Gastrocnemius medialis (tissue), 4 donors: ENCODE results near the gene SLC1A5. TPM values are rescaled to one million over a fixed set of nuclear protein-coding genes. Genes with fewer than 3 reads are reported as not detected.

ENCODE experiments used
- ATAC-seq, 2 donors: fragments of 150-250 bp; one replicate each; pipeline ENCODE4 v1.9.1; 2016
- DNase-seq, 2 donors: peaks; one replicate each; pipeline ENCODE4 v3.0.0-alpha.2; 2019
- H3K27ac ChIP-seq, 4 donors: fragments of 200-600 bp; sonication (generic); 1 replicate in 1 of 4; 2 replicates in 3 of 4; pipeline ENCODE4 v1.5.1; 2016 to 2018; ENCODE audit warnings: mild to moderate bottlenecking in 2 of 4, moderate library complexity in 1 of 4
- H3K27me3 ChIP-seq, 3 donors: fragments of 200-600 bp; sonication (generic) in 2 of 3; 1 replicate in 1 of 3; 2 replicates in 2 of 3; pipeline versions ENCODE4 v1.5.1 to v1.6.0; 2016 to 2019; ENCODE audit warnings: mild to moderate bottlenecking in 1 of 3, moderate library complexity in 1 of 3
- H3K36me3 ChIP-seq, 2 donors: fragments of 200-600 bp; sonication (generic) in 1 of 2; one replicate each; pipeline ENCODE4 v1.5.1; 2017 to 2018
- H3K4me1 ChIP-seq, 2 donors: fragments of 200-600 bp; sonication (generic) in 1 of 2; one replicate each; pipeline ENCODE4 v1.5.1; 2016 to 2017; ENCODE audit warnings: mild to moderate bottlenecking in 2 of 2
- H3K4me3 ChIP-seq, 4 donors: fragments of 200-600 bp; sonication (generic) in 3 of 4; 1 replicate in 1 of 4; 2 replicates in 3 of 4; pipeline ENCODE4 v1.5.1; 2016 to 2019; ENCODE audit warnings: mild to moderate bottlenecking in 2 of 4
- H3K9me3 ChIP-seq, 3 donors: fragments of 200-600 bp; sonication (generic) in 2 of 3; 1 replicate in 1 of 3; 2 replicates in 2 of 3; pipeline ENCODE4 v1.5.1; 2016 to 2019
- POLR2A ChIP-seq, 2 donors: fragments of 450-650 bp; IDR thresholded peaks; one replicate each; pipeline ENCODE4 v1.6.1; 2017; ENCODE audit warnings: antibody characterized with exemption in 2 of 2, mild to moderate bottlenecking in 2 of 2, moderate library complexity in 2 of 2
- in situ Hi-C, 4 donors: fragments of 200-750 bp; cut with MboI; loops; one replicate each; pipeline versions ENCODE4 v1.15.0 to v1.8.0; 2017; ENCODE audit warnings: low sequenced_read_pairs in 4 of 4
- intact Hi-C: fragments of 100-400 bp; cut with DNase I; formaldehyde crosslinking; loops from one replicate; pipeline ENCODE4 v1.15.1; 2023; ENCODE audit warnings: low total_unique reads
- total RNA-seq, 4 donors: library from RNA; depleted of rRNA; stranded (reverse); fragments of >200 nt; gene quantifications; one replicate each; pipeline versions ENCODE4 v1.1.0 to v1.2.3, GENCODE V29; 2016
- TF ChIP-seq, protein P1 (sequence below), 5 experiments: fragments of 450-650 bp in 3 of 5; fragments of 200-600 bp in 2 of 5; sonication (generic) in 2 of 5; IDR thresholded peaks in 4 of 5; conservative IDR thresholded peaks in 1 of 5; 1 replicate in 4 of 5; 2 replicates in 1 of 5; pipeline ENCODE4 v1.5.1; 2016 to 2019; ENCODE audit warnings: antibody characterized with exemption in 5 of 5, mild to moderate bottlenecking in 3 of 5, moderate library complexity in 3 of 5

The SLC1A5 gene
- total RNA-seq, 4 donors from 2014 or later = 7.6 to 18.5 (median 10.7) TPM

DNA sequence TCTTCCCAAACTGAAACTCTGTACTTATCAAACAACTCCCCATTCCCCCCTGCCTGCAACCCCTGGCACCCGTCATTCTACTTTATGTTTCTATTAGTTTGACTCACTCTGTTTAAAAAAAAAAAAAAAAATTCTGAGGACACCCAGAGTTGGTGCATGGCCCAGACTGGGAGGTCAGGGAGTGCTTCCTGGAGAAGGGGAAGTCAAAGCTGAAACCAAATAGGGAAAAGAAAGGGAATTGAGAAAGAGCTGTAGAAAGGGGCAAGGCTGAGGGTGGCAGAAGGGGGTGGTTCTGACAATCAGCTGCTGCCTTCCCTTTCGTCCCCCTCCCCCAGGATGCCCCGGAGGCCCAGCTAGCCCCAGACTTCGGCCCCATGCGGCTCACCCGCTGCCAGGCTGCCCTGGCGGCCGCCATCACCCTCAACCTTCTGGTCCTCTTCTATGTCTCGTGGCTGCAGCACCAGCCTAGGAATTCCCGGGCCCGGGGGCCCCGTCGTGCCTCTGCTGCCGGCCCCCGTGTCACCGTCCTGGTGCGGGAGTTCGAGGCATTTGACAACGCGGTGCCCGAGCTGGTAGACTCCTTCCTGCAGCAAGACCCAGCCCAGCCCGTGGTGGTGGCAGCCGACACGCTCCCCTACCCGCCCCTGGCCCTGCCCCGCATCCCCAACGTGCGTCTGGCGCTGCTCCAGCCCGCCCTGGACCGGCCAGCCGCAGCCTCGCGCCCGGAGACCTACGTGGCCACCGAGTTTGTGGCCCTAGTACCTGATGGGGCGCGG lies 33.1 kb downstream of the SLC1A5 start:
- ATAC-seq (no peak), DNase-seq (no peak)
- in situ Hi-C loops = loop anchor here in 2 of 4 donors (25.0 kb wide), 1 partner anchor 232 kb away; no protein-coding TSS in a partner anchor
- Histone ChIP-seq H3K27me3 (no peaks in the 10 kb centered on the region), H3K9me3 (no peaks in the 10 kb centered on the region), H3K27ac (no peak overlapping the region), H3K4me3 (no peak overlapping the region), H3K36me3 (peaks cover 0 to 21% of the 10 kb centered on the region in 2 donors), H3K4me1 (peaks cover 0 to 9% of the 10 kb centered on the region in 2 donors)
- no peak for TF ChIP-seq POLR2A (IDR thresholded peaks at IDR 0.05)
- TF ChIP-seq, protein P1, sequence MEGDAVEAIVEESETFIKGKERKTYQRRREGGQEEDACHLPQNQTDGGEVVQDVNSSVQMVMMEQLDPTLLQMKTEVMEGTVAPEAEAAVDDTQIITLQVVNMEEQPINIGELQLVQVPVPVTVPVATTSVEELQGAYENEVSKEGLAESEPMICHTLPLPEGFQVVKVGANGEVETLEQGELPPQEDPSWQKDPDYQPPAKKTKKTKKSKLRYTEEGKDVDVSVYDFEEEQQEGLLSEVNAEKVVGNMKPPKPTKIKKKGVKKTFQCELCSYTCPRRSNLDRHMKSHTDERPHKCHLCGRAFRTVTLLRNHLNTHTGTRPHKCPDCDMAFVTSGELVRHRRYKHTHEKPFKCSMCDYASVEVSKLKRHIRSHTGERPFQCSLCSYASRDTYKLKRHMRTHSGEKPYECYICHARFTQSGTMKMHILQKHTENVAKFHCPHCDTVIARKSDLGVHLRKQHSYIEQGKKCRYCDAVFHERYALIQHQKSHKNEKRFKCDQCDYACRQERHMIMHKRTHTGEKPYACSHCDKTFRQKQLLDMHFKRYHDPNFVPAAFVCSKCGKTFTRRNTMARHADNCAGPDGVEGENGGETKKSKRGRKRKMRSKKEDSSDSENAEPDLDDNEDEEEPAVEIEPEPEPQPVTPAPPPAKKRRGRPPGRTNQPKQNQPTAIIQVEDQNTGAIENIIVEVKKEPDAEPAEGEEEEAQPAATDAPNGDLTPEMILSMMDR (IDR thresholded peaks at IDR 0.05 in 4 of 5, conservative IDR thresholded peaks at IDR 0.05 in 1 of 5) = no peak
- intact Hi-C loops = no loop called here

DNA sequence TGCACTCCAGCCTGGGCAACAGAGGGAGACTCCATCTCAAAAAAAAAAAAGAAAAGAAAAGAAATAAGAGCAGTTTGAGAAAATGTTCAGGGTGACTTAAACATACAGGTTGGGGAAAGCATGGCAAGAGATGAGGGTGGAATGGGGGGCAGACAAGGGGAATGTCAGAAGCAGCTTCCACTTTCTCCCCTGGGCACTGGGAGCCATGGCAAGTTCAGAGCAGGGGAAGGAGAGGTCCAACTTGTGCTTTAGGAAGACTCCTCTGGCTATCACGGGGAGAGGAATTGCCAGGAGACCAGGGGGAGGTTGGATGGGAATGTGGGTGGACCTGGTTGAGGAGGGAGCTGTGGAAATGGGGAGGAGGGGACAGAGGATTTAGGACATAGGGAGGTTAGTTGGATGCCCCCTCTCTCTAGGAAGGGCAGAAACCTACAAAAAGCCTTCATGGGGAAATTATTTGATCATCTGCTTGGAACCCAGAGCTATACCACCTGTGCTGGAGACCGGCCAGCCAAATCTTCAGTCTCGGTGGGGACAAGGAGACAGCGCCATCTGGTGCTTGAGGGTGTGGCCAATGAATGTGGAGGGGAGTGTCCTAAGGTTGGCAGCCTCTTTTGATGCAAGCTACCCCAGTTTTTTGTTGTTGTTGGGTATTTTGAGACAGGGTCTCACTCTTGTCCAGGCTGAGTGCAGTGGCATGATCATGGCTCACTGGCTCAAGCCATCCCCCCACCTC lies 34.8 kb downstream of the SLC1A5 start:
- in situ Hi-C loops = loop anchor here (5.0 to 25.0 kb wide), 2 partner anchors 89 to 234 kb away; no protein-coding TSS in a partner anchor
- Histone ChIP-seq H3K27ac (no peak overlapping the region), H3K4me1 (peaks cover 0 to 5% of the 10 kb centered on the region in 2 donors), H3K36me3 (peaks cover 0 to 21% of the 10 kb centered on the region in 2 donors), H3K9me3 (no peaks in the 10 kb centered on the region), H3K4me3 (no peak overlapping the region), H3K27me3 (no peaks in the 10 kb centered on the region)
- no peak for DNase-seq
- TF ChIP-seq POLR2A (IDR thresholded peaks at IDR 0.05) = no peak
- TF ChIP-seq, protein P1 (IDR thresholded peaks at IDR 0.05 in 4 of 5, conservative IDR thresholded peaks at IDR 0.05 in 1 of 5) = peak in 3 of 5 experiments; percentile 30 to 50 (median 41)
- ATAC-seq = no peak
- intact Hi-C loops = no loop called here

DNA sequence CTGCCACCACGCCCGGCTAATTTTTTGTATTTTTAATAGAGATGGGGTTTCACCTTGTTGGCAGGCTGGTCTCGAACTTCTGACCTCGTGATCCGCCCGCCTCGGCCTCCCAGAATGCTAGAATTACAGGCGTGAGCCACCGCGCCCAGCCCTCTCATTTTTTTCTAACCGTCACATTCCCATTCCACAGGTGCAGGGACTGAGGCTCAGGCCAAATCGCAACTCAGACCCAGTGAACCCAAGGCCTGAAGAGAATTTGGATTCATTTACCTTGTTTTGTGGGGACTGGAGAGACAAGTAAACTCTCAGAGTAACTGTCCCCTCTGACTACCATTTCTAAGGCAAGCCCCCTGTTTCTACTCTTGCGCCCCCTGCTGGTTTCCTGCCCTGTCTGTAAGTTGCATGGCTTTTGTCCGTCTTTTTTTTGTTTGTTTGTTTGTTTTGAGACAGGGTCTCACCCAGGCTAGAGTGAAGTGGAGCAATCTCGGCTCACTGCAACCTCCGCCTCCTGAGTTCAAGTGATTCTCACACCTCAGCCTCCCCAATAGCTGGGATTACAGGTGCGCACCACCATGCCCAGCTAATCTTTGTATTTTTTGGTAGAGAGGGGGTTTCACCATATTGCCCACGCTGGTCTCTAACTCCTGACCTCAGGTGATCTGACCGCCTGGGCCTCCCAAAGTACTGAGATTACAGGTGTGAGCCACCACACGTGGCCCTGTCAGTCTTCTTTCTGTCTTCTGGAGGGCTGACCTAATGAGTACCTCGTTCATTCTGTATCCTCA lies 39.9 kb downstream of the SLC1A5 start:
- no peak for ATAC-seq
- H3K9me3 ChIP-seq = no peaks in the 10 kb centered on the region
- in situ Hi-C loops = no loop called here
- no peak for TF ChIP-seq POLR2A (IDR thresholded peaks at IDR 0.05)
- TF ChIP-seq, protein P1 (IDR thresholded peaks at IDR 0.05 in 4 of 5, conservative IDR thresholded peaks at IDR 0.05 in 1 of 5) = peak; percentile 45 to 75 (median 62)
- peaks cover 21 to 32% of the 10 kb centered on the region in 2 donors for H3K4me1 ChIP-seq
- DNase-seq = no peak
- H3K27ac ChIP-seq = peak overlapping the region in 2 of 4 donors; percentile 6 to 18
- peaks cover 0 to 8% of the 10 kb centered on the region in 2 donors for H3K36me3 ChIP-seq
- intact Hi-C loops = loop anchor here (5.0 kb wide), 2 partner anchors 41 to 244 kb away; no protein-coding TSS in a partner anchor
- no peak overlapping the region for H3K4me3 ChIP-seq
- H3K27me3 ChIP-seq = no peaks in the 10 kb centered on the region

DNA sequence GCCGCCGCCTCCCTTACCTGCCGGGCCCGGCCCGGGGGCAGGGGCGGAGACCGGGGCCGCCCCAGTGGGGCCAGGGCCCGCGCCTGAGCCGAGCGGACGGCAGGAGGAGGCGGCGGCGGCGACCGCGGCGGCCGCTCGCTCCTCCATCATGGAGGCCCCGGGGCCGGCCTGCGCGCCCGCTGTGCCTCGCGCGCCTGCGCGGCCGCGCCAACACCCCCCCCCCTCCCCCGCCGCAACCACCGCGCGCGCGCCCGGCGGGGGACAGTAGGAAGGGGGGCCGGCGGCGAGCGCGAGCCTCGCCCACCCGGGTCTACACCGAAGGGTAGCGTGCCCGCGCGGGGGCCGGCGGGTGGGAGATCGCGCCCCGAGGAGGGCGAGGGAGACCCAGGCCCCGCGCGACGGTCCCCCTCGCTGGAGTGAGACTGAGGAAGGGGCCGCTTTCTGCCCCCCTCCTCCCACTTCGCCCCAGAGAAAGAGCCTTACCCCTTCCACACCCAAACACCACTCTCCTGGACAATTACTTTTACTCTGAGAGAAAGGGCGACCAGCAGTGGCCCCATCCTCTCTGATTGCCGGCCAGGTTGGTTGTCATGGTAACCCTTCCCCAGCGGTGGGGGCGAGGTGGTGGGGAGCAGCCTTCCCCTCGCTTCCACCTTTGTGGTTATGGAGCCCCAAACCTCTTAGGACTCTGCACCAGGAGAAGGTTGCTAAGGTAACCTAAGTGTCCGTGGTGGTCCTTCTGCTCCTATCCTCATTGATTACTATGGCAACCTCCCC lies 41.9 kb downstream of the SLC1A5 start, which contains the start of gene STRN4:
TSS of gene STRN4 (minus strand) at position 170 of the 777 bp plus-strand sequence. CDS start at position 150, 20 bp downstream.
- intact Hi-C loops (loop anchor here (1.0 to 5.0 kb wide), 3 partner anchors 39 to 246 kb away; partner anchors contain the start of gene DACT3), in situ Hi-C loops (no loop called here)
- no peaks in the 10 kb centered on the region for H3K27me3 ChIP-seq
- ATAC-seq (peak; percentile 74 to 78), DNase-seq (no peak)
- peaks cover 0 to 8% of the 10 kb centered on the region in 2 donors for H3K36me3 ChIP-seq
- H3K9me3 ChIP-seq = no peaks in the 10 kb centered on the region
- H3K27ac ChIP-seq = peak within 1 kb of the TSS; percentile 90 to 98 (median 96)
- peaks cover 25 to 51% of the 10 kb centered on the region in 2 donors for H3K4me1 ChIP-seq
- H3K4me3 ChIP-seq = peak within 1 kb of the TSS; percentile 87 to 100 (median 92)
- peak; percentile 82 to 93 for TF ChIP-seq POLR2A (IDR thresholded peaks at IDR 0.05)
- TF ChIP-seq, protein P1 (IDR thresholded peaks at IDR 0.05 in 4 of 5, conservative IDR thresholded peaks at IDR 0.05 in 1 of 5) = no peak
